ENCODE results near the gene TACC2. TPM values are rescaled to one million over a fixed set of nuclear protein-coding genes. Genes with fewer than 3 reads are reported as not detected.

Gene TACC2
- total and polyA plus RNA-seq, 2 donors (not counting 3 experiments of a cell fraction or from before 2014, with no cell fraction given), result 14.4 to 46.2 TPM

DNA sequence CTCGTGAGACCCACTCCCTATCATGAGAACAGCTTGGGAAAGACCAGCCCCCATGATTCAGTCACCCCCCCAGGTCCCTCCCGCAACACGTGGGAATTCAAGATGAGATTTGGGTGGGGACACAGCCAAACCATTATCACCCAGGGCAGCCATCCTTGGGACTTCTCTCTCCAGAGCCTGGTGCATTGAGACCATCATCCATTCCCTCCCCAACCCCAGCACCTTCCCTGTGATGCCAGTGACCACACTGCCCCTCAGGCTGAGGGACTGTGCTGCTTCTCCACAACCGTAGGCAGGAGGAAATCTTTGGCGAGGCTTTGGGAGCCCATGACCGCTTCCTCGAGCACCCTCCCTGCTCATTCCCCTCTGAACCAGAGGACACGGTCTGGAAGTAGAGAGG lies 64.4 kb downstream of the TACC2 start:
- dilution Hi-C loops (cut with MboI; ENCODE audit: extremely low pct_ligation_motif_present, low sequenced_read_pairs) (no loop called here), intact Hi-C loops (cut with micrococcal nuclease) (loop anchor here (5.0 kb wide), 5 partner anchors 74 to 1106 kb away; no protein-coding TSS in a partner anchor)
- Histone ChIP-seq H3K4me2 (ENCODE audit: insufficient read depth, low read length) (no peak overlapping the region), H3K27me3 (ENCODE audit: control insufficient read depth in 2 of 2, insufficient read depth in 2 of 2, low read length in 2 of 2) (no peaks in the 10 kb centered on the region), H3K79me2 (ENCODE audit: control insufficient read depth, insufficient read depth, low read length) (no peaks in the 10 kb centered on the region), H3K4me1 (ENCODE audit: control insufficient read depth, extremely low read depth, insufficient read depth, low read length) (peaks cover 15% of the 10 kb centered on the region), H3K36me3 (ENCODE audit: control insufficient read depth in 2 of 2, extremely low read depth in 1 of 2, insufficient read depth in 2 of 2, low read length in 2 of 2) (no peaks in the 10 kb centered on the region), H3K27ac (ENCODE audit: insufficient read depth, low read depth, low read length) (no peak overlapping the region), H2AFZ (ENCODE audit: low read depth, low read length) (no peak overlapping the region), H3K4me3 (replicated peaks in 1 of 3; ENCODE audit: insufficient read depth in 1 of 3, low read depth in 1 of 3, low read length in 3 of 3) (no peak overlapping the region), H3K9me3 (replicated peaks; ENCODE audit: control insufficient read depth, insufficient read depth, low read length) (no peaks in the 10 kb centered on the region), H3K9ac (replicated peaks; ENCODE audit: extremely low read depth, insufficient read depth, low read length) (no peak overlapping the region), H4K20me1 (replicated peaks; ENCODE audit: control insufficient read depth, extremely low read depth, insufficient read depth, low read length) (no peaks in the 10 kb centered on the region), H3K9me1 (replicated peaks; ENCODE audit: control insufficient read depth, extremely low read depth, insufficient read depth, low read length) (no peaks in the 10 kb centered on the region)
- no TSS peak for BruUV-seq (replicated peaks)
- FAIRE-seq (no peak), DNase-seq (ENCODE audit: low read depth, low spot score) (no peak)
- POLR2A ChIA-PET, result no interaction called here
- CTCF ChIA-PET, result interaction anchor here (2.1 to 3.4 kb wide), 2 partner anchors 60 to 88 kb away, joined by 15 to 29 read pairs; no protein-coding TSS in a partner anchor
- TF ChIP-seq, protein P1, sequence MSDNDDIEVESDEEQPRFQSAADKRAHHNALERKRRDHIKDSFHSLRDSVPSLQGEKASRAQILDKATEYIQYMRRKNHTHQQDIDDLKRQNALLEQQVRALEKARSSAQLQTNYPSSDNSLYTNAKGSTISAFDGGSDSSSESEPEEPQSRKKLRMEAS (IDR thresholded peaks at IDR 0.05; ENCODE audit: insufficient read depth, insufficient read length), result no peak
- TF ChIP-seq POLR2AphosphoS5 (IDR thresholded peaks at IDR 0.05; ENCODE audit: insufficient read depth, low read depth, low read length) (no peak), FOS (IDR thresholded peaks at IDR 0.05; ENCODE audit: borderline replicate concordance, insufficient read depth, low read length) (no peak), JUN (IDR thresholded peaks at IDR 0.05; ENCODE audit: borderline replicate concordance, insufficient read depth, insufficient read length, low read depth) (no peak), POLR2A (IDR thresholded peaks at IDR 0.05; ENCODE audit: low read depth, low read length) (no peak), CTCF (IDR thresholded peaks at IDR 0.05; ENCODE audit: extremely low read depth in 1 of 2, insufficient read depth in 1 of 2, low read depth in 1 of 2, low read length in 2 of 2) (no peak), MYC (IDR thresholded peaks at IDR 0.05; ENCODE audit: low read depth, low read length) (no peak), GATA2 (IDR thresholded peaks at IDR 0.05; ENCODE audit: insufficient read depth, insufficient read length, low read depth, low read length) (no peak), EZH2 (IDR thresholded peaks at IDR 0.05; ENCODE audit: borderline replicate concordance, low read depth, low read length, severe bottlenecking) (no peak)
